Smooth muscle cell (in vitro differentiated cells): ENCODE data around the gene ERBB4. TPM values are rescaled to one million over a fixed set of nuclear protein-coding genes. Genes with fewer than 3 reads are reported as not detected.

ENCODE experiments used
- DNase-seq: peaks from one replicate; lab custom pipeline; 2025; ENCODE audit not compliant: unreplicated experiment; lab: John Stamatoyannopoulos, UW
- H2AFZ ChIP-seq: fragments of 200-600 bp; sonication (generic); 2 replicates; pipeline ENCODE4 v1.6.0; 2016; ENCODE audit warnings: antibody characterized with exemption, low read depth, mild to moderate bottlenecking
- H3F3A ChIP-seq: fragments of 200-600 bp; sonication (generic); 2 replicates; pipeline ENCODE4 v1.6.0; 2017; ENCODE audit warnings: antibody characterized with exemption, low read depth
- H3K27ac ChIP-seq: fragments of 200-600 bp; sonication (generic); 2 replicates; pipeline ENCODE4 v1.5.1; 2016; ENCODE audit warnings: low read depth, mild to moderate bottlenecking
- H3K27me3 ChIP-seq: fragments of 200-600 bp; sonication (generic); 2 replicates; pipeline ENCODE4 v1.6.1; 2016; ENCODE audit warnings: low read depth, mild to moderate bottlenecking
- H3K36me3 ChIP-seq: fragments of 200-600 bp; sonication (generic); 2 replicates; pipeline ENCODE4 v1.5.1; 2016; ENCODE audit warnings: low read depth
- H3K4me1 ChIP-seq: fragments of 200-600 bp; sonication (generic); 2 replicates; pipeline ENCODE4 v1.5.1; 2016; ENCODE audit warnings: low read depth
- H3K4me2 ChIP-seq: fragments of 200-600 bp; sonication (generic); 2 replicates; pipeline ENCODE4 v1.6.0; 2016; ENCODE audit warnings: mild to moderate bottlenecking
- H3K4me3 ChIP-seq: fragments of 200-600 bp; sonication (generic); 2 replicates; pipeline ENCODE4 v1.5.1; 2016; ENCODE audit warnings: mild to moderate bottlenecking
- H3K79me2 ChIP-seq: fragments of 200-600 bp; sonication (generic); 2 replicates; pipeline ENCODE4 v1.6.0; 2016; ENCODE audit warnings: low read depth, mild to moderate bottlenecking
- H3K9ac ChIP-seq: fragments of 200-600 bp; sonication (generic); 2 replicates; pipeline ENCODE4 v1.6.0; 2016; ENCODE audit warnings: low read depth
- H3K9me3 ChIP-seq: fragments of 200-600 bp; sonication (generic); replicated peaks from 2 replicates; pipeline ENCODE4 v1.5.1; 2016; ENCODE audit warnings: low read depth
- H4K20me1 ChIP-seq: fragments of 200-600 bp; sonication (generic); 2 replicates; pipeline ENCODE4 v1.6.0; 2016; ENCODE audit warnings: low read depth
- CTCF ChIP-seq: fragments of 200-600 bp; sonication (generic); IDR thresholded peaks from 2 replicates; pipeline ENCODE4 v1.5.1; 2017; ENCODE audit warnings: borderline replicate concordance, mild to moderate bottlenecking, antibody characterized with exemption; ENCODE audit not compliant: insufficient read depth, poor library complexity, severe bottlenecking
- WGBS: methylation state at CpG from one replicate; pipeline ENCODE4 v1.1.7; 2016; ENCODE audit warnings: low lambda C conversion rate; 5-methylcytosine and 5-hydroxymethylcytosine counted together
- polyA plus RNA-seq: library from polyadenylated mRNA; unstranded; fragments of >200 nt; fragmentation: Nextera tagmentation; extraction: Ambion mirVana; gene quantifications from 2 replicates; pipeline ENCODE4 v1.2.1, GENCODE V29; 2016
- total RNA-seq: library from RNA; depleted of rRNA; stranded (reverse); fragments of >200 nt; gene quantifications from 2 replicates; pipeline ENCODE4 v1.2.3, GENCODE V29; 2014

Gene ERBB4
- total and polyA plus RNA-seq, 2 experiments from 2014 or later = 0.67 TPM; not detected in 1

- Histone ChIP-seq H3K27me3 (no peaks in the 10 kb centered on the region), H3K9ac (no peak overlapping the region), H3K9me3 (no peaks in the 10 kb centered on the region), H3K4me1 (no peaks in the 10 kb centered on the region), H3K27ac (no peak overlapping the region), H3K79me2 (no peaks in the 10 kb centered on the region), H3F3A (no peaks in the 10 kb centered on the region), H4K20me1 (no peaks in the 10 kb centered on the region), H3K36me3 (no peaks in the 10 kb centered on the region), H3K4me2 (no peak overlapping the region), H2AFZ (no peak overlapping the region), H3K4me3 (no peak overlapping the region)
- TF ChIP-seq CTCF = no peak
- no peak for DNase-seq
- WGBS = 74% methylated on average over 3 of the region's 3 CpGs
These were observed 267.0 kb downstream of the ERBB4 start for GRCh38 chr2:212271583-212271982.

- H3K79me2 ChIP-seq = no peaks in the 10 kb centered on the region
- H3K9me3 ChIP-seq = no peaks in the 10 kb centered on the region
- H3K4me3 ChIP-seq = no peak overlapping the region
- H3K4me1 ChIP-seq = no peaks in the 10 kb centered on the region
- no peaks in the 10 kb centered on the region for H3K36me3 ChIP-seq
- no peak overlapping the region for H3K27ac ChIP-seq
- H3F3A ChIP-seq = no peaks in the 10 kb centered on the region
- TF ChIP-seq CTCF = no peak
- no peak overlapping the region for H3K4me2 ChIP-seq
- H4K20me1 ChIP-seq = no peaks in the 10 kb centered on the region
- no peak overlapping the region for H2AFZ ChIP-seq
- H3K9ac ChIP-seq = no peak overlapping the region
- 70% methylated on average over 1 of the region's 1 CpG for WGBS
- DNase-seq = no peak
- H3K27me3 ChIP-seq = no peaks in the 10 kb centered on the region
These were observed 269.6 kb downstream of the ERBB4 start for GRCh38 chr2:212269005-212269404.

GRCh38 chr2:212266297-212266696 lies 272.3 kb downstream of the ERBB4 start:
- no peaks in the 10 kb centered on the region for H3K36me3 ChIP-seq
- no peaks in the 10 kb centered on the region for H4K20me1 ChIP-seq
- H3K9ac ChIP-seq = no peak overlapping the region
- H3K4me1 ChIP-seq = no peaks in the 10 kb centered on the region
- H3K4me3 ChIP-seq = no peak overlapping the region
- WGBS = 88% methylated on average over 1 of the region's 1 CpG
- H3F3A ChIP-seq = no peaks in the 10 kb centered on the region
- H3K4me2 ChIP-seq = no peak overlapping the region
- H3K79me2 ChIP-seq = no peaks in the 10 kb centered on the region
- TF ChIP-seq CTCF = no peak
- H2AFZ ChIP-seq = no peak overlapping the region
- H3K27ac ChIP-seq = no peak overlapping the region
- H3K27me3 ChIP-seq = no peaks in the 10 kb centered on the region
- no peak for DNase-seq
- no peaks in the 10 kb centered on the region for H3K9me3 ChIP-seq

GRCh38 chr2:212265777-212266176 lies 272.8 kb downstream of the ERBB4 start:
- H3K4me1 ChIP-seq = no peaks in the 10 kb centered on the region
- no peak overlapping the region for H3K27ac ChIP-seq
- no peaks in the 10 kb centered on the region for H3K27me3 ChIP-seq
- no peak overlapping the region for H2AFZ ChIP-seq
- no peak for TF ChIP-seq CTCF
- H3K4me2 ChIP-seq = no peak overlapping the region
- H3K4me3 ChIP-seq = no peak overlapping the region
- H3K9me3 ChIP-seq = no peaks in the 10 kb centered on the region
- no peak for DNase-seq
- no peaks in the 10 kb centered on the region for H3K79me2 ChIP-seq
- no peaks in the 10 kb centered on the region for H4K20me1 ChIP-seq
- H3K9ac ChIP-seq = no peak overlapping the region
- WGBS = 95% methylated on average over 3 of the region's 3 CpGs
- no peaks in the 10 kb centered on the region for H3F3A ChIP-seq
- H3K36me3 ChIP-seq = no peaks in the 10 kb centered on the region
